ENCODE data around the gene QSOX2.

Gene QSOX2

GRCh38 chr9:136169495-136169894 is 76.1 kb downstream of the QSOX2 start:
- Mint-ChIP-seq H3K27me3 (peaks cover 21% of the 10 kb centered on the region), H3K36me3 (no peaks in the 10 kb centered on the region), H3K27ac (no peak overlapping the region), H3K4me3 (no peak overlapping the region), H3K4me1 (no peaks in the 10 kb centered on the region), H3K9me3 (no peaks in the 10 kb centered on the region)
- DNase-seq = no peak
- CTCF ChIA-PET = interaction anchor here (1.5 kb wide), 1 partner anchor 113 kb away, joined by 3 read pairs; no protein-coding TSS in a partner anchor

- Mint-ChIP-seq H3K4me1 (no peaks in the 10 kb centered on the region), H3K9me3 (peaks cover 1% of the 10 kb centered on the region), H3K27me3 (peaks cover 2% of the 10 kb centered on the region), H3K4me3 (no peak overlapping the region), H3K27ac (no peak overlapping the region), H3K36me3 (no peaks in the 10 kb centered on the region)
- CTCF ChIA-PET = no interaction called here
- no peak for DNase-seq
These were observed 82.3 kb downstream of the QSOX2 start for GRCh38 chr9:136163248-136163850.

GRCh38 chr9:136160995-136161610 is 84.5 kb downstream of the QSOX2 start:
- no peaks in the 10 kb centered on the region for H3K27me3 Mint-ChIP-seq
- CTCF ChIA-PET = no interaction called here
- H3K27ac Mint-ChIP-seq = no peak overlapping the region
- H3K4me1 Mint-ChIP-seq = no peaks in the 10 kb centered on the region
- peaks cover 1% of the 10 kb centered on the region for H3K9me3 Mint-ChIP-seq
- H3K36me3 Mint-ChIP-seq = no peaks in the 10 kb centered on the region
- DNase-seq = no peak
- no peak overlapping the region for H3K4me3 Mint-ChIP-seq

GRCh38 chr9:136160381-136160841 is 85.2 kb downstream of the QSOX2 start:
- CTCF ChIA-PET = no interaction called here
- Mint-ChIP-seq H3K36me3 (no peaks in the 10 kb centered on the region), H3K9me3 (peaks cover 1% of the 10 kb centered on the region), H3K4me1 (no peaks in the 10 kb centered on the region), H3K4me3 (no peak overlapping the region), H3K27ac (no peak overlapping the region), H3K27me3 (no peaks in the 10 kb centered on the region)
- no peak for DNase-seq

- no peak overlapping the region for H3K27ac Mint-ChIP-seq
- no peaks in the 10 kb centered on the region for H3K27me3 Mint-ChIP-seq
- DNase-seq = no peak
- CTCF ChIA-PET = no interaction called here
- no peaks in the 10 kb centered on the region for H3K36me3 Mint-ChIP-seq
- no peak overlapping the region for H3K4me3 Mint-ChIP-seq
- peaks cover 1% of the 10 kb centered on the region for H3K9me3 Mint-ChIP-seq
- no peaks in the 10 kb centered on the region for H3K4me1 Mint-ChIP-seq
These were observed 85.8 kb downstream of the QSOX2 start for GRCh38 chr9:136159851-136160250.

- CTCF ChIA-PET = no interaction called here
- Mint-ChIP-seq H3K4me3 (no peak overlapping the region), H3K36me3 (no peaks in the 10 kb centered on the region), H3K9me3 (no peaks in the 10 kb centered on the region), H3K4me1 (no peaks in the 10 kb centered on the region), H3K27me3 (no peaks in the 10 kb centered on the region), H3K27ac (no peak overlapping the region)
- no peak for DNase-seq
These were observed 87.9 kb downstream of the QSOX2 start for GRCh38 chr9:136157477-136158265.
